Central memory CD4-positive, alpha-beta T cell (primary cell): ENCODE results near the gene ZDHHC17.
A peak's percentile ranks its signal among the peaks of the same experiment; 100 is the strongest.
"Not testable (repeated sequence)": the region's sequence is repeated elsewhere in the genome, so short reads cannot be mapped to it uniquely, and the experiment has no call there.

Source experiments
- DNase-seq: peaks from one replicate; pipeline ENCODE4 v3.0.0; 2022
- total RNA-seq, 3 experiments: gene quantifications; one replicate each; lab custom pipeline; 2026; lab: John Stamatoyannopoulos, UW

ZDHHC17 gene
- total RNA-seq = 53.1 to 90.3 (median 79.6) reads per million in 3 experiments

GRCh38 chr12:76763746-76764675 lies at the start of gene ZDHHC17:
Gene ZDHHC17, plus strand, starts transcription at chr12:76764115. Its CDS starts 122 bp downstream, at chr12:76764237.
- peak; percentile 92 for DNase-seq

GRCh38 chr12:76714415-76714814 lies 49.5 kb upstream of the ZDHHC17 start:
- no peak for DNase-seq

- DNase-seq = no peak
These were observed 49.1 kb upstream of the ZDHHC17 start for GRCh38 chr12:76714861-76715260.

GRCh38 chr12:76715332-76715731 lies 48.6 kb upstream of the ZDHHC17 start:
- DNase-seq = no peak

- DNase-seq = no peak
These were observed 46.6 kb upstream of the ZDHHC17 start for GRCh38 chr12:76717314-76717713.

- no peak for DNase-seq
These were observed 44.5 kb upstream of the ZDHHC17 start for GRCh38 chr12:76719171-76720041.

- DNase-seq = no peak
These were observed 43.8 kb upstream of the ZDHHC17 start for GRCh38 chr12:76720068-76720467.

GRCh38 chr12:76726626-76727025 lies 37.3 kb upstream of the ZDHHC17 start:
- no peak for DNase-seq

- DNase-seq = not testable (repeated sequence)
These were observed 31.7 kb upstream of the ZDHHC17 start for GRCh38 chr12:76732188-76732587.

- DNase-seq = not testable (repeated sequence)
These were observed 26.2 kb upstream of the ZDHHC17 start for GRCh38 chr12:76737689-76738088.

- DNase-seq = no peak
These were observed 24.9 kb upstream of the ZDHHC17 start for GRCh38 chr12:76738824-76739579.

- DNase-seq = no peak
These were observed 24.0 kb upstream of the ZDHHC17 start for GRCh38 chr12:76739896-76740295.

- no peak for DNase-seq
These were observed 23.4 kb upstream of the ZDHHC17 start for GRCh38 chr12:76740501-76740900.

- no peak for DNase-seq
These were observed 18.6 kb upstream of the ZDHHC17 start for GRCh38 chr12:76745343-76745742.

GRCh38 chr12:76746516-76746915 lies 17.4 kb upstream of the ZDHHC17 start:
- no peak for DNase-seq

GRCh38 chr12:76747245-76747644 lies 16.7 kb upstream of the ZDHHC17 start:
- DNase-seq = no peak

- no peak for DNase-seq
These were observed 8.0 kb upstream of the ZDHHC17 start for GRCh38 chr12:76755829-76756379.

- no peak for DNase-seq
These were observed 6.2 kb upstream of the ZDHHC17 start for GRCh38 chr12:76757694-76758093.

GRCh38 chr12:76762601-76762980 lies 1.3 kb upstream of the ZDHHC17 start:
- no peak for DNase-seq

- DNase-seq = no peak
These were observed 941 bp downstream of the ZDHHC17 start for GRCh38 chr12:76764856-76765255.

GRCh38 chr12:76765598-76765997 lies 1.7 kb downstream of the ZDHHC17 start:
- no peak for DNase-seq

- no peak for DNase-seq
These were observed 2.2 kb downstream of the ZDHHC17 start for GRCh38 chr12:76766161-76766560.
